Neural cell (in vitro differentiated cells): ENCODE data around the gene MISFA. TPM values are rescaled to one million over a fixed set of nuclear protein-coding genes. Genes with fewer than 3 reads are reported as not detected.

Experiments used
- H2AFZ ChIP-seq: fragments of 200-600, 300-800 bp; sonication (generic), shearing (Covaris generic); 2 replicates; pipeline ENCODE4 v1.6.0; 2014; ENCODE audit warnings: low read depth, mild to moderate bottlenecking, antibody characterized with exemption, low read length, moderate library complexity
- H3F3A ChIP-seq: fragments of 200-600 bp; shearing (Covaris generic); 2 replicates; pipeline ENCODE4 v1.6.1; 2016; ENCODE audit warnings: mild to moderate bottlenecking, moderate library complexity, mixed read lengths, antibody characterized with exemption, low read length; ENCODE audit not compliant: insufficient read depth, poor library complexity, severe bottlenecking
- H3K27ac ChIP-seq: fragments of 200-600, 300-800 bp; sonication (generic), shearing (Covaris generic); 2 replicates; pipeline ENCODE4 v1.5.1; 2014; ENCODE audit warnings: mild to moderate bottlenecking, low read length, moderate library complexity
- H3K27me3 ChIP-seq: fragments of 300-800, 200-600 bp; sonication (generic), shearing (Covaris generic); 2 replicates; pipeline ENCODE4 v1.6.0; 2014; ENCODE audit warnings: mild to moderate bottlenecking, low read depth, low read length, moderate library complexity; ENCODE audit not compliant: insufficient read depth
- H3K36me3 ChIP-seq: fragments of 300-800, 200-600 bp; sonication (generic), shearing (Covaris generic); 2 replicates; pipeline ENCODE4 v1.5.1; 2014; ENCODE audit warnings: mild to moderate bottlenecking, antibody characterized with exemption, low read length, moderate library complexity; ENCODE audit not compliant: insufficient read depth
- H3K4me2 ChIP-seq: fragments of 300-800, 200-600 bp; sonication (generic), shearing (Covaris generic); 2 replicates; pipeline ENCODE4 v1.6.0; 2014; ENCODE audit warnings: mild to moderate bottlenecking, low read length
- H3K4me3 ChIP-seq: fragments of 300-800, 200-600 bp; sonication (generic), shearing (Covaris generic); 2 replicates; pipeline ENCODE4 v1.5.1; 2014; ENCODE audit warnings: mild to moderate bottlenecking, low read length, moderate library complexity
- H3K79me2 ChIP-seq: fragments of 200-600 bp; shearing (Covaris generic); replicated peaks from 2 replicates; pipeline ENCODE4 v1.6.0; 2014; ENCODE audit warnings: mild to moderate bottlenecking, low read length, moderate library complexity; ENCODE audit not compliant: insufficient read depth
- H3K9ac ChIP-seq: fragments of 300-800, 200-600 bp; sonication (generic), shearing (Covaris generic); 2 replicates; pipeline ENCODE4 v1.6.1; 2016; ENCODE audit warnings: mild to moderate bottlenecking, low read length, mixed read lengths
- H3K9me2 ChIP-seq: fragments of 200-600 bp; shearing (Covaris generic); 2 replicates; pipeline ENCODE4 v1.6.1; 2016; ENCODE audit warnings: mild to moderate bottlenecking, low read length, mixed read lengths; ENCODE audit not compliant: insufficient read depth
- H3K9me3 ChIP-seq: fragments of 200-600, 300-800 bp; sonication (generic), shearing (Covaris generic); 2 replicates; pipeline ENCODE4 v1.6.1; 2016; ENCODE audit warnings: mild to moderate bottlenecking, mixed run types, low read length, moderate library complexity, mixed read lengths
- H4K20me1 ChIP-seq: fragments of 200-600 bp; shearing (Covaris generic); 2 replicates; pipeline ENCODE4 v1.6.1; 2016; ENCODE audit warnings: mild to moderate bottlenecking, mixed run types; ENCODE audit not compliant: insufficient read depth
- EP300 ChIP-seq: fragments of 450-650 bp; conservative IDR thresholded peaks from 2 replicates; pipeline ENCODE4 v1.6.1; 2014; ENCODE audit warnings: antibody characterized with exemption, mild to moderate bottlenecking, moderate library complexity; ENCODE audit not compliant: poor library complexity, severe bottlenecking
- EZH2 ChIP-seq: fragments of 200-600, 300-800 bp; shearing (Covaris generic), sonication (generic); IDR thresholded peaks from 2 replicates; pipeline ENCODE4 v1.6.1; 2014; ENCODE audit warnings: antibody characterized with exemption, low read length, borderline replicate concordance, mild to moderate bottlenecking; ENCODE audit not compliant: insufficient read depth, poor library complexity, severe bottlenecking
- MXI1 ChIP-seq: fragments of 450-650 bp; conservative IDR thresholded peaks from 2 replicates; pipeline ENCODE4 v1.6.1; 2014; ENCODE audit warnings: antibody characterized with exemption, mild to moderate bottlenecking; ENCODE audit not compliant: poor library complexity, severe bottlenecking
- POLR2AphosphoS5 ChIP-seq: IDR thresholded peaks from 2 replicates; pipeline ENCODE4 v1.6.1; 2012
- RAD21 ChIP-seq: fragments of 450-650 bp; conservative IDR thresholded peaks from 2 replicates; pipeline ENCODE4 v1.6.1; 2014; ENCODE audit warnings: antibody characterized with exemption, mild to moderate bottlenecking, moderate library complexity
- SMC3 ChIP-seq: fragments of 450-650 bp; conservative IDR thresholded peaks from 2 replicates; pipeline ENCODE4 v1.6.1; 2014; ENCODE audit warnings: antibody characterized with exemption, mild to moderate bottlenecking, moderate library complexity; ENCODE audit not compliant: poor library complexity
- TAF1 ChIP-seq: IDR thresholded peaks from 2 replicates; pipeline ENCODE4 v1.6.1; 2012; ENCODE audit warnings: low read depth
- polyA minus RNA-seq: library from RNA; depleted of rRNA, polyadenylated mRNA; stranded (reverse); fragments of >200 nt; gene quantifications from 2 replicates; pipeline ENCODE4 v1.2.3, GENCODE V29; 2014
- polyA plus RNA-seq: library from polyadenylated mRNA; depleted of rRNA; stranded (reverse); fragments of >200 nt; gene quantifications from 2 replicates; pipeline ENCODE4 v1.2.3, GENCODE V29; 2014
- TF ChIP-seq, protein P1 (sequence below): fragments of 450-650 bp; IDR thresholded peaks from 2 replicates; pipeline ENCODE4 v1.5.1; 2014; ENCODE audit warnings: antibody characterized with exemption, mild to moderate bottlenecking, moderate library complexity; ENCODE audit not compliant: poor library complexity, severe bottlenecking
- TF ChIP-seq, protein P2 (sequence below): IDR thresholded peaks from 2 replicates; pipeline ENCODE4 v1.6.1; 2012; ENCODE audit warnings: borderline replicate concordance

Gene MISFA
- polyA plus RNA-seq = 3.0 and 6.0 TPM in 2 replicates
- polyA minus RNA-seq = 1.4 TPM in 1 of 2 replicates, not detected in the other

DNA sequence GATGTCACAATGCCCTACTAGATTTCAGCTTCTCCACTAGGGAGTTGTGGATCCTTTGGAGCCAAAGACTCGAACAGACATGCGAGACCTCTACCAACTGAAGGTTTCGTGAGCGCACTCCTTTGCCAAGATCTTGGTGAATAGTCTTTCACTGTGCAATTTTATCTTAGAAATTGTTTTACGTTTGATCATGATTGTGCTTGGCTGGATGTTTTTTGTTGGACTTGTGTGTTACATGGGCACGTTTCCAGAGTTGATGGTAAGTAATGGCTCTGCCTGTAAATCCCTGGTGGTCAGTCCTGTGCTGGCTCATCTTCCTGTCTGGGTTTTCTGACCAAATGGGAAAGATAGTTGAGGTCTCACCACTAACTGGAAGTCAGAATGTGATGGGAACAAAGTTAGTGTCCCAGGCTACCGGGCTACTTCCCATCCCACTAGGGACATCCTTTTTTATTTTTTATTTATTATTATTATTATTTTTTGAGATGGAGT, at the start of gene MISFA:
TSS of gene MISFA (plus strand) at position 51 of the 492 bp plus-strand sequence. CDS start at position 191, 140 bp downstream.
- Histone ChIP-seq H3K36me3 (no peaks in the 10 kb centered on the region), H3K79me2 (no peaks in the 10 kb centered on the region), H3K4me2 (no peak within 1 kb of the TSS), H3K4me3 (no peak within 1 kb of the TSS), H3K9ac (no peak within 1 kb of the TSS), H2AFZ (no peak within 1 kb of the TSS), H4K20me1 (no peaks in the 10 kb centered on the region), H3F3A (no peaks in the 10 kb centered on the region), H3K9me3 (no peaks in the 10 kb centered on the region), H3K9me2 (no peaks in the 10 kb centered on the region), H3K27me3 (no peaks in the 10 kb centered on the region), H3K27ac (no peak within 1 kb of the TSS)
- TF ChIP-seq, protein P1, sequence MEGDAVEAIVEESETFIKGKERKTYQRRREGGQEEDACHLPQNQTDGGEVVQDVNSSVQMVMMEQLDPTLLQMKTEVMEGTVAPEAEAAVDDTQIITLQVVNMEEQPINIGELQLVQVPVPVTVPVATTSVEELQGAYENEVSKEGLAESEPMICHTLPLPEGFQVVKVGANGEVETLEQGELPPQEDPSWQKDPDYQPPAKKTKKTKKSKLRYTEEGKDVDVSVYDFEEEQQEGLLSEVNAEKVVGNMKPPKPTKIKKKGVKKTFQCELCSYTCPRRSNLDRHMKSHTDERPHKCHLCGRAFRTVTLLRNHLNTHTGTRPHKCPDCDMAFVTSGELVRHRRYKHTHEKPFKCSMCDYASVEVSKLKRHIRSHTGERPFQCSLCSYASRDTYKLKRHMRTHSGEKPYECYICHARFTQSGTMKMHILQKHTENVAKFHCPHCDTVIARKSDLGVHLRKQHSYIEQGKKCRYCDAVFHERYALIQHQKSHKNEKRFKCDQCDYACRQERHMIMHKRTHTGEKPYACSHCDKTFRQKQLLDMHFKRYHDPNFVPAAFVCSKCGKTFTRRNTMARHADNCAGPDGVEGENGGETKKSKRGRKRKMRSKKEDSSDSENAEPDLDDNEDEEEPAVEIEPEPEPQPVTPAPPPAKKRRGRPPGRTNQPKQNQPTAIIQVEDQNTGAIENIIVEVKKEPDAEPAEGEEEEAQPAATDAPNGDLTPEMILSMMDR = no peak
- TF ChIP-seq SMC3 (no peak), EP300 (no peak), MXI1 (no peak), EZH2 (no peak), TAF1 (no peak), POLR2AphosphoS5 (no peak), RAD21 (no peak)
- TF ChIP-seq, protein P2, sequence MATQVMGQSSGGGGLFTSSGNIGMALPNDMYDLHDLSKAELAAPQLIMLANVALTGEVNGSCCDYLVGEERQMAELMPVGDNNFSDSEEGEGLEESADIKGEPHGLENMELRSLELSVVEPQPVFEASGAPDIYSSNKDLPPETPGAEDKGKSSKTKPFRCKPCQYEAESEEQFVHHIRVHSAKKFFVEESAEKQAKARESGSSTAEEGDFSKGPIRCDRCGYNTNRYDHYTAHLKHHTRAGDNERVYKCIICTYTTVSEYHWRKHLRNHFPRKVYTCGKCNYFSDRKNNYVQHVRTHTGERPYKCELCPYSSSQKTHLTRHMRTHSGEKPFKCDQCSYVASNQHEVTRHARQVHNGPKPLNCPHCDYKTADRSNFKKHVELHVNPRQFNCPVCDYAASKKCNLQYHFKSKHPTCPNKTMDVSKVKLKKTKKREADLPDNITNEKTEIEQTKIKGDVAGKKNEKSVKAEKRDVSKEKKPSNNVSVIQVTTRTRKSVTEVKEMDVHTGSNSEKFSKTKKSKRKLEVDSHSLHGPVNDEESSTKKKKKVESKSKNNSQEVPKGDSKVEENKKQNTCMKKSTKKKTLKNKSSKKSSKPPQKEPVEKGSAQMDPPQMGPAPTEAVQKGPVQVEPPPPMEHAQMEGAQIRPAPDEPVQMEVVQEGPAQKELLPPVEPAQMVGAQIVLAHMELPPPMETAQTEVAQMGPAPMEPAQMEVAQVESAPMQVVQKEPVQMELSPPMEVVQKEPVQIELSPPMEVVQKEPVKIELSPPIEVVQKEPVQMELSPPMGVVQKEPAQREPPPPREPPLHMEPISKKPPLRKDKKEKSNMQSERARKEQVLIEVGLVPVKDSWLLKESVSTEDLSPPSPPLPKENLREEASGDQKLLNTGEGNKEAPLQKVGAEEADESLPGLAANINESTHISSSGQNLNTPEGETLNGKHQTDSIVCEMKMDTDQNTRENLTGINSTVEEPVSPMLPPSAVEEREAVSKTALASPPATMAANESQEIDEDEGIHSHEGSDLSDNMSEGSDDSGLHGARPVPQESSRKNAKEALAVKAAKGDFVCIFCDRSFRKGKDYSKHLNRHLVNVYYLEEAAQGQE = no peak

DNA sequence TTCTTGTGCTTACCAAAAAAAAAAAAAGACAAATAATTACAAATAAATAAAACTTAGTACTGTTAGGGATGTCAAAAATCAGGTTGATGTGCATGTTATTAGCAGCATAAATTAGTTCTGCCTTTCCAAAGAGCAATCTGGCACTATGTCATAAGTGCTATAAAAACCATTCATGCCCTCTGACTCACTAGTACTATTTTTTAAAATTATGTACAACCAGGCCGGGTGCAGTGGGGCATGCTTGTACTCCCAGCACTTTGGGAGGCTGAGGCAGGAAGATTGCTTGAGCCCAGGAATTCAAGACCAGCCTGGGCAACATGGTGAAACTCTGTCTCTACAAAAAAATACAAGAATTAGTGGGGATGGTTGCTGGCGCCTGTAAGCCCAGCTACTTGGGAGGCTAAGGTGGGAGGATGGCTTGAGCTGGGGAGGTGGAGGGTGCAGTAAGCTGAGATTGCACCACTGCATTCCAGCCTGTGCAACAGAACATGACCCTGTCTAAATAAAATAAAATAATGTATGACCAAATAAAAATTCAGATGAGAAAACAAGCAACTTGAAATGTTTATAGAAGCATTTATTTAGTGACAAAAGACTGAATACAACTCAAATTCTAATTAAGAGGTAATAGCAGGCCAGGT, 36.4 kb upstream of the MISFA start:
- Histone ChIP-seq H3K9me2 (no peaks in the 10 kb centered on the region), H3K27ac (no peak overlapping the region), H3K4me3 (no peak overlapping the region), H3K79me2 (no peaks in the 10 kb centered on the region), H3F3A (no peaks in the 10 kb centered on the region), H3K27me3 (no peaks in the 10 kb centered on the region), H3K9me3 (no peaks in the 10 kb centered on the region), H3K9ac (no peak overlapping the region), H3K36me3 (no peaks in the 10 kb centered on the region), H4K20me1 (no peaks in the 10 kb centered on the region), H3K4me2 (no peak overlapping the region), H2AFZ (no peak overlapping the region)
- TF ChIP-seq EP300 = no peak
- no peak for TF ChIP-seq EZH2
- no peak for TF ChIP-seq TAF1
- TF ChIP-seq, protein P1 = no peak
- TF ChIP-seq SMC3 = no peak
- no peak for TF ChIP-seq RAD21
- TF ChIP-seq, protein P2 = no peak
- TF ChIP-seq POLR2AphosphoS5 = no peak
- no peak for TF ChIP-seq MXI1
